ENCODE measurements around the gene F7. TPM values are rescaled to one million over a fixed set of nuclear protein-coding genes. Genes with fewer than 3 reads are reported as not detected.
A peak's percentile ranks its signal among the peaks of the same experiment; 100 is the strongest.
"Not testable (repeated sequence)": the region's sequence is repeated elsewhere in the genome, so short reads cannot be mapped to it uniquely, and the experiment has no call there.

Gene F7
- polyA plus RNA-seq, 4 donors, result 2.0 to 4.7 (median 3.1) TPM

DNA sequence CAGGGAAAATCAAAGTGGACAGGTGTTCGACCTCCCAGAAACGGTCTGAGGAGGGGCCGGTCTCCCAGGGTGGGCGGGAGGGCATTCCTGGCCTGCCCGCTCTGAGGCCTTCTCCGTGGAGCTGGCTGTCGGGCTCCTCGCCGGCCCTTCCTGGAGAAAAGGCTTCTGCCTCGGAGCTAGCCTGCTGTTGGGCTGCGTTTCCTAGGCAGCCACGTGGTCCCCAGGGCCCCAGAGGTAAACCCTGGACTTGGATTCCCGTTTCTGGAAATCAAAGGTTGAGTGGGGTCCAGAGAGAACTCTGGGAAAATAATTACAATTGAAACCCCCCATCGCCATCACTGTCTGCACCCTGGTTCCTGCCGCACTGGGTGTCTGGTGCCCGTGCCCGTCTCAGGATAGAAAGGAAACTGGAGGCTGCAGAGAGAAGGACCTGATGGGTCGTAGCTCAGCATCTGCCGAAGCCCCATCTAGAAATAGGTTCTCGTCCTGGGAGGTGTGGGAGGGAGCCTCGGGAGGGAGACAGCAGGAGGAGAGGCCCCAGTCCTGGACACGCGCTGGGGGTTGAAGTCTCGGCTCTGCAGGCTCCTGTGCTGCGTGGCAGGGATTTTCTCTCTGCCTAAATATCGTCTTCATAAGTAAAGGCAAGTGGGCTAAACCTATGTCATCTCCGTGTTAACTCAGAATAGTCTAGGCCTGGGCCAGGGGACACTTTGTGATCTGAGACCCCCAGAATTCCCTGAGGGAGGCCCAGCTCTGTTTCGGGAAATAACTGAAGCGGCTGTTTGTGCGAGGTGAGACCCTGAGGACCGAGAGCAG lies 45.2 kb downstream of the F7 start:
- DNase-seq (ENCODE audit: low read depth in 4 of 4, low spot score in 3 of 4), result no peak

- no peak for DNase-seq (ENCODE audit: low read depth in 4 of 4, low spot score in 3 of 4)
Measured at GRCh38 chr13:113151745-113152690, 46.4 kb downstream of the F7 start.

- no peak for DNase-seq (ENCODE audit: low read depth in 4 of 4, low spot score in 3 of 4)
Measured at GRCh38 chr13:113152691-113152983, 47.0 kb downstream of the F7 start.

DNA sequence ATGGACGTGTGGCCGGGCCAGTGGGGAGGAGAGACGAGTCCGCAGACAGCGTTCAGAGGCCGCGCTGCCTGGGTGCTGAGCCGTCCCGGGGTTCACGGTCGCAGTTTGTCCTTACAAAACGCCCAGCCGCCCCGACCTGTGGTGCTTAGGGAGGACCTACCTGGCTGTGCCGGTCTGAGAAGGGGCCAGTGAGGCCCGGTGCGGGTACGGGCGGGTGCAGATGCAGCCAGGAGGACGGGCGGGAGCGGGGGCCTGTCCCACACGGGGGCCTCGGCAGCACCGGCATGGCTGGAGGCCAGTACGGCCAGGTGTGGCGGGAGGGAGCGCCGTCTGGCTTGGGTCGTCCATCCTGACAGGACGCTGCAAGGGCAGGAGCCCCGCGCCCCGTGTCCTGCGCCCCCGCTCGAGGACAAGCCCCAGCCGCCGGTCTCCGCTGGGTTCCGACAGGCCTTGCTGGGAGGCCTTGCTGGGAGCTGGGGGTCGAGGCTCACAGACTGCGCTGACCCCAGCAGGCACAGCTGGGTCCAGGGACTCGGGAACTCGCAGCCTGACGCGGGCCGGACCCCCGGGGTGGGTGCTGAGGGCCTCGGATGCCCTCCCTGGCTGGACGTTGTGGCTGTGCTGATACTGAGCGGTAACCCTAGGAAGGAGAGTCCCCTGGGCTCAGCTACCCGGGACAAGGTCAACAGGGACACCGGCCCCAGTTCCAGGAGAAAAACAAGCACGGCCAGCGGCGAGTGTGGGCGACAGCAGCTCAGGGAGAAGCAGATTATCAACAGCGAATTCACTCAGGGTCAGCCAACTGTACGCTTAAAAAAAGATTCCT lies 47.6 kb downstream of the F7 start:
- DNase-seq (ENCODE audit: low read depth in 4 of 4, low spot score in 3 of 4), result peak in 1 of 4 donors; percentile 31

- peak in 2 of 4 donors; percentile 35 to 43 for DNase-seq (ENCODE audit: low read depth in 4 of 4, low spot score in 3 of 4)
Measured at GRCh38 chr13:113153810-113154748, 48.5 kb downstream of the F7 start.

DNA sequence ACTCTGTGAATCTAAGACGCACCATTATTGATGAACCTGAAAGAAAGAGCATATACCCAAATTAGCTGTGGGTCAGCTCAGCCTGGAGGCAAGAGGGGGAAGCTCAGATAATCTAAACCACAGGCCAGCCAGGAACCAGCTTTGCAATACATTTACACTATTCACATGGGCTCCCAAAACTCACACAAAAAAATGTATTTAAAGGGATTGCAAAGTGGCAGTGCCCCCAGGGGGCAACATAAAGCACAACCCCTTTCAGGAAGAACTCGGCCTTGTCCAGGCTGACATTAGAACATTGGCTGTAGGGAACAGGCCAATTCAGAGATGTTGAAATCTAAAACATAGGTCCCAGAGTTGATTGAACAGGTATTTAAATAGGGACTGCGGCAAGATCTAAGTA lies 49.6 kb downstream of the F7 start:
- no peak for DNase-seq (ENCODE audit: low read depth in 4 of 4, low spot score in 3 of 4)

- DNase-seq (ENCODE audit: low read depth in 4 of 4, low spot score in 3 of 4), result no peak
Measured at GRCh38 chr13:113155982-113156655, 50.5 kb downstream of the F7 start.

DNA sequence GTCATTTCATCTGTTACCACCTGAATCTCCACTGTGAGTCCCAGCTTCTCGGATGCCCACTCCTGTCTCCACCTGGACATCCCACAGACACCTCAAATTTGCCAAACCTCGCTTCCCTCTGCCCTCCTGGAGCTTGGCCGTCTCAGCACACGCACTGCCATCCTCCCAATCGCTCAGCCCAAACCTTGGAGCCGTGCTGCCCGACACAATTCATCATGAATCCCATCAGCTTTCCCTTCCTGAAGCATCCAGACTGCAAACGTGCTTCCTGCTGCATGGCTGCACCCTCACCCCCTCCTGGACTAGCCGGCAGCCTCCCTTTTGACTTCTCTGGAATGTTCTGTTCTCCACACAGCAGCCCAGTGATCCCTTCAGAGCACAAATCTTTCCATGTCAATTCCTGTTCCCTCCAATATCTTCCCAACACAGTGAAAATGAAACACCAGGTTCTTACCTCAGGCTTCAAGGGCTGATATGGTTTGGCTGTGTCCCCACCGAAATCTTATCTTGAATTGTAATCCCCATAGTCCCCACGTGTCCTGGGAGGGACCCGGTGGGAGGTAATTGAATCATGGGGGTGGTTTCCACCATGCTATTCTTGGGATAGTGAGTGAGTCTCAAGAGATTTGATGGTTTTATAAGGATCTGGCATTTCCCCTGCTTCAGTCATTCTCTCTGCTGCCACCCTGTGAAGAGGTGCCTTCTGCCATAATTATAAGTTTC lies 51.8 kb downstream of the F7 start:
- no peak for DNase-seq (ENCODE audit: low read depth in 4 of 4, low spot score in 3 of 4)

- no peak for DNase-seq (ENCODE audit: low read depth in 4 of 4, low spot score in 3 of 4)
Measured at GRCh38 chr13:113157929-113158747, 52.5 kb downstream of the F7 start, which contains the start of gene PROZ. Gene PROZ (plus strand): TSS chr13:113158648. CDS start chr13:113158661, 13 bp downstream.

DNA sequence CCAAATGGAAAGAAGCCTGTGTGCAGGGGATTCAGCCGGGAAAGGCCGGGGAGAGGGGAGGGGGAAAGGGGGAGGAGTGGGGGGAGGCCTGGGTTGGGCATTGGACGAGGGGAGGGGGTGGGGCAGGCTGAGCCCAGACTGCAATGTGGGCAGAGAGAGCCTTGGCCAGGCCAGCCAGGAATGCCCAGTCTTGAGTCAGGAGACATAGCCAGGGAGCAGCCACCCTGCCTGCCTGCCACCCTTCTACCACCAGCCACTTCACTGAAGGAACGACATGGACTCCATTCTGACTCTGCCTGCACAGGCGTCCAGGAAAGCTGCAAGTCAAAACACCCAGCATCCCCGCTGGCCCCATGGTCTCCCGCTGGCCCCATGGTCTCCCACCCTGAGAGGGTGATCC lies 53.4 kb downstream of the F7 start:
- DNase-seq (ENCODE audit: low read depth in 4 of 4, low spot score in 3 of 4), result no peak

GRCh38 chr13:113159701-113160100 lies 54.1 kb downstream of the F7 start:
- no peak for DNase-seq (ENCODE audit: low read depth in 4 of 4, low spot score in 3 of 4)

- DNase-seq (ENCODE audit: low read depth in 4 of 4, low spot score in 3 of 4), result no peak
Measured at GRCh38 chr13:113160983-113161382, 55.4 kb downstream of the F7 start.

GRCh38 chr13:113161433-113161832 lies 55.8 kb downstream of the F7 start:
- no peak for DNase-seq (ENCODE audit: low read depth in 4 of 4, low spot score in 3 of 4)

DNA sequence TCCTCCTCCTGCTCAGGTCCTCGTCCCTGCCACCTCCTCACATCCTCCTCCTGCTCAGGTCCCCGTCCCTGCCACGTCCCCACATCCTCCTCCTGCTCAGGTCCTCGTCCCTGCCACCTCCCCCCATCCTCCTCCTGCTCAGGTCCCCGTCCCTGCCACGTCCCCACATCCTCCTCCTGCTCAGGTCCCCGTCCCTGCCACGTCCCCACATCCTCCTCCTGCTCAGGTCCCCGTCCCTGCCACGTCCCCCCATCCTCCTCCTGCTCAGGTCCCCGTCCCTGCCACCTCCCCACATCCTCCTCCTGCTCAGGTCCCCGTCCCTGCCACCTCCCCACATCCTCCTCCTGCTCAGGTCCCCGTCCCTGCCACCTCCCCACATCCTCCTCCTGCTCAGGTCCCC lies 56.4 kb downstream of the F7 start:
- not testable (repeated sequence) for DNase-seq (ENCODE audit: low read depth in 4 of 4, low spot score in 3 of 4)

- DNase-seq (ENCODE audit: low read depth in 4 of 4, low spot score in 3 of 4), result no peak
Measured at GRCh38 chr13:113162783-113163685, 57.4 kb downstream of the F7 start.

DNA sequence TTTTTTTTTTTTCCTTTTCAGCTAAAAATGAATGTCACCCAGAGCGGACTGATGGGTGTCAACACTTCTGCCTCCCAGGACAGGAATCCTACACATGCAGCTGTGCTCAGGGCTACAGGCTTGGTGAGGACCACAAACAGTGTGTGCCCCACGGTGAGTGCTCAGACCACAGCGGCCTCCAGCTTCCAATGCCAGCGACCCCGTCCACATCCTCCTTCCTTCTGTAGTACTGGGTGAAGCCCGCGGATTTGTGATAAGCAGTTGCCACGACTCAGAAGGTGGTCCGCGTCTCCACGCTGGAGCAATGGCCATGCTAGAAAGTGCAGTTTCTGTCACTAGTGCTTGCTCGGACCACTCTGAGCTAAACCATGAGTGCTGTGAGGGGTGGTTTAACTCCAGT lies 58.9 kb downstream of the F7 start:
- no peak for DNase-seq (ENCODE audit: low read depth in 4 of 4, low spot score in 3 of 4)

DNA sequence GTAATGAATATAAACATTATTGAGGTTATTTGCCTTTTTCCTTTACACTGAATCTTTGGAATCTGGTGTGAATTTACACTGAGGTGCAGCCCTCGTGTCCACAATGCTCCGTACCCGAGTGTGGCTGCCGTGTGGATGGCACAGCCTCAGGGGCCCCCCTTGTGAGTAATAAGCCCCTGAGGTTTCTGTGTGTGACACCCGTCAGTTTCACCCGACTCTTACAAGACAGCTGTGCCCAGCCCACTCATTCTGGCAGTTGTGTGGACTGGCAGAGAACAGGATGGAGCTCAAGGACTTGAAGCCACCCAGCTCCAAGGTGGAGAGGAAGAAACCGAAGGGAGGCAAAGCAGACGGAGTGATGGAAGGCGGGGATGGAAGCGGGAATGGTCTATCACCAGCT lies 60.7 kb downstream of the F7 start:
- no peak for DNase-seq (ENCODE audit: low read depth in 4 of 4, low spot score in 3 of 4)

Measured in right renal pelvis (tissue), 4 donors.